Measurements from ENCODE around the gene SLC29A1.

GRCh38 chr6:44266347-44266746 lies 43.0 kb downstream of the SLC29A1 start:
- TF ChIP-seq CTCF (IDR thresholded peaks at IDR 0.05; ENCODE audit: insufficient read depth, low read length, poor library complexity, severe bottlenecking) (no peak), EZH2phosphoT487 (conservative IDR thresholded peaks at IDR 0.05; ENCODE audit: low read length) (no peak)
